Activated CD4-positive, alpha-beta T cell treated with anti-CD3 and anti-CD28 coated beads for 4 hours (primary cell): Measurements from ENCODE around the gene GPR151.
"Not testable (repeated sequence)": the region's sequence is repeated elsewhere in the genome, so short reads cannot be mapped to it uniquely, and the experiment has no call there.

Source experiments
- DNase-seq, 2 donors: peaks; one replicate each; pipeline ENCODE4 v3.0.0-alpha.2; 2020

Gene GPR151

GRCh38 chr5:146516151-146516475, at the start of gene GPR151:
Gene GPR151, minus strand, starts transcription at chr5:146516190. Its CDS starts 77 bp downstream, at chr5:146516113.
- DNase-seq, result no peak

DNA sequence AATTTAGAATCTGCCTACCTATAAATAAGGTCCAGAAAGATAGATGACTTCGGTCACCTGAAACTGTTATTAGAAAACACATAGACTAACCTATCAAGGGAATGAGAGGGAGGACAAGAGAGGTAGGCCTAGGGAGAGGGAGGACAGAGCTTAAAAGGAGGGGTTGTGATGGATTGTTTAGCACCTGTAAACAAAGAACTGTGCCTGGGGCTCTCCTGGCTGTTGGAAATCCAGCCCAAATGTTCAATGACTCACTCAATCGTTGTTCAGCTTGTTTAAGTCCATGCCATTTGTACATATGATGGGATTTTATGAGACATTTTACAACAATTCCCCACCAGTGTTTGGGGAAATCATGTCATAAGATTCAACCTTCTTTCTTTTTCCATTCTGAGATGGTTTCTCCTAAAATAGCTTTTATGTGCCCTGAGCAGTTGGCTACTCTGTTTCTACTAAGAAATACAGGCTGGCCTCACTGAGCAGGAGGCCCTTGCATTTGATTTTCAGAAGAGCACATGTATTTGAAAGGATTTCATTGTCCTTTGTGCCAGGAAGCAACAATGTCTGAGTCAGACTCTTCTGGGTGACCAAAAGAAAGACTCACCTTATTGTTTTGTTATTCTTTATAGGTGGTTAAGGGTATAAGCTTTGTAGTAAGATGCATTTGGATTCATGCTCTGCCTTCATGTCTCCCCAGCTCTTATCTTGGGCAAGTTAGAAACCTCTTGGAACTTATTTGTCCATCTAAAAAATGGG, 48.2 kb upstream of the GPR151 start:
- no peak for DNase-seq

DNA sequence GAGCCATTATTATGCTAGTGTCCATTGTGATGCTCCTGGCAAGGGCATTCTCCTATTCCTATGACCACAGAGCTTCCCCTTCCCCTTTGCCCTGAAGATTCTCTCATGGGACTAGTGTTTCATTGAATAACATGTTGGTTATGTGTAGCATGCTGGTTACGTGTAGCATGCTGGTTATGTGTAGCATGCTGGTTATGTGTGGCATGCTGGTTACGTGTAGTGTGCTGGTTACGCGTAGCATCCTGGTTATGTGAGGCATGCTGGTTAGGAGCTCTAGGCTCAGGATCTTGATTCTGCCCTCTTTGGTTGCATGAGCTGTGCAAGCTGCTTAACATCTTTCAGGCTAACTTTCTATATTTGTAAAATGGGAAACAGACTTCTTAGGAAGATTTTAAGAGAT, 46.5 kb upstream of the GPR151 start:
- no peak for DNase-seq

GRCh38 chr5:146561711-146562110, 45.7 kb upstream of the GPR151 start:
- no peak for DNase-seq

- DNase-seq, result no peak
Observed at GRCh38 chr5:146560205-146560812, 44.3 kb upstream of the GPR151 start.

GRCh38 chr5:146556884-146557283, 40.9 kb upstream of the GPR151 start:
- not testable (repeated sequence) for DNase-seq

DNA sequence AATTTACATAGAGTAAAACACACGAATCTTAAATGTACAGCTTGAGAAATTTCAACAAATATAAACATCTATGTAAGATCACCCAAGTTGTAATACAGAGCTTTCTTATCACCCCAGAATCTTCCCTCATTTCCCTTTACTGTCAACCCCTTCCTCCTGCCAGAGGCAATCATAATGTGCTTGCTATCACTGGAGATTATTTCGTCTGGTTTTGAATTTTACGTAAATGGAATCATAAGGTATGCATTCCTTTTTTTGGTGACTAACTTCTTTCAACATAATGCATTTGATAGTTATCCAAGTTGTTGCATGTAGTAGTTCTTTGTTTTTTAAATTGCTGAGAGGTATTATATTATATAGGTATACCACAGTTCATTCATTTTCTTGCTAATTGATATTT, 37.5 kb upstream of the GPR151 start:
- no peak for DNase-seq

GRCh38 chr5:146549615-146550014, 33.6 kb upstream of the GPR151 start:
- no peak for DNase-seq

- DNase-seq, result no peak
Observed at GRCh38 chr5:146548781-146549449, 32.9 kb upstream of the GPR151 start.

DNA sequence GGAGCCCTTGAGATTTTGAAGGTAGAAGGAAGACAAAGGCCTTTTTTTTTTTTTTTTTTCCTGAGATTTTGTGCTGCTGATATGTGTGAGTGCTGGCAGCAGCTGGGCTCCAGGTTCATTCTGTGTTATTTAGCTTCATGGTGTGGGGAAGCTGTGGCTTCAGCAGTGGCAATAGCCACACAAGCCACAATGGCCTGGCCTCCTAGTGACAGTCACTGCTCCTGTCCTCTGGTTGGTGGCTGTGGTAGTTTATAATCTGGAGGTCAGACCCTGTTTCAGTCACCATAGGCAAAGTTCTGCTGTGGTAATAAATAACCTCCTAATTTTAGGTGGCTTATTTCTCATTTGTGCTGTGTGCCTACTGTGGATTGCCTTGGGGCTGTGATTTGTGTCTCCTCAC, 28.2 kb upstream of the GPR151 start:
- DNase-seq, result no peak

DNA sequence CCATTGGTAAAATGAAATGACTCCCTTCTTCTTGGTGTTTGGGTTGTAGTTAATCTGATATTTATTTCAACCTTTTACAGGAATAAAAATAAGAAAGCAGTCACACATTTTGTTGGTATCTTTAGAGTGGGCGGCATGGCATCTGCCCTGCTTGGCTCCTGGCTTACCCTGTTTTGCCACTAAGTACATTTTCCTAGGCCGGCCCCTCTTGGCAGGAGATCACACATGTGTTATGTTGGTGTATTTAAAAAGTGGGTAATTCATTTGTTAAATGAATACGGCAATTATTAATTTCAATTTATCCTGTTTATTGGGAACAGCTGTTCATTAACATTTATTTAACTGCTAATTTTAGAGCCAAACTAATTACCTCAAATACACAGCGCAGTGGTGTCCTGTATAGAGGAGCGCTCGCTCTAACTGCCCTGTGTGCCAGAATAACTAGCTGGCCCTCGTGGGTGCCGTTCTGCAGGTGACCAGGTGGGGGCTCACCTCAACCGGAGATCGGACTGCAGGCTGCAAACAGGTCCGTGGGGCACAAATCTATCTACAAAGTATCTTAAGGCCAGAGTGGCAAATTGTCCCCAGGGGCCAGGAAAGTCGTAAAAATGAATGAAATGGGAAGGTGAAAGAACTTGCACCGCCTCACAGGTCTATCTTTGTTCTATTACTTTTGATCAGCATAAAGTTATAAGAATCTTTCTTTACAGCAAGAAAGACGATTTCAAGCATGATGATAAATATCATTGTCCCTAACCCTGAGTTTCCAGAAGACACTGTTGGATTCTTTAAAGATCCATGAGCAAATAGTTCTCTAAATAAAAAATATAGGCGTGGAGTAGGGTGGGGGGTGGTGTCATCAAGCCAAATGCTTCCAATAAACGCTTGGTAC, 26.2 kb upstream of the GPR151 start:
- DNase-seq, result peak; percentile 46 to 69

DNA sequence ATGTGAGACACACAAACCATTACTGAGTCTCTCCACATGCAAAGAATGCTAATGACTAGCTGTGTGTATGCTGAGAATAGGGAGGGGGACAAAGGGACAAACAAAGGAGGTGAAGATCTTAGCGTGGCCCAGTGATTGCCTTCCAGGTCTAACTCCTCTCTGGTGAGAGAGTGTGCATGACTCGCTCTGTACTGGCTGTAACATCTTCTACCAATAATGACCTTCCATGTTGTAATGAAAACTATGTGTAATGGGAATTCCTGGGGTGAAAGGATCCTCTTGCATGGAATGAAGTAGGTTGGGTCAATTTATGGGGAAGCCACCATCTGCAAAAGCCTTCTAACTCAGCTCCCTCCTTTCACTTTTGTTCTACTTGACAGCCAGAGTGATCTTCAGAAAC, 24.4 kb upstream of the GPR151 start:
- no peak for DNase-seq

GRCh38 chr5:146539973-146540372, 24.0 kb upstream of the GPR151 start:
- DNase-seq, result no peak

DNA sequence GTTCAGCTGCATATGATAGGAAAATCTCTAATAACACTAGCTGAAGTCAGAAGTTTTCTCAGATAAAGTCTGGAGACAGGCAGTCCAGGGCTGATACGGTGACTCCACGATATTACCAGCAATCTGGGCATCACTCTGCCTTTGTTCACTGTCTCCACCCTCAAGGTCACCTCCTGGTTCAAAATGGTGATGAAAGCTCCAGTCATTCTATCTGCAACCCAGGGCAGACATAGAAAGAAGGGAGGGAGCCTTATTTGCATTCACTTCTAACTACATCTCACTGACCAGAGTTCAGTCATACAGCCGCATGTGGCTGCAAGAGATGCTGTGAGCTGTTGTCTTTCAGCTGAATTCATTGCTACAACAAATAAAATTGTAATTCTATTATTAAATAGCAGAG, 22.4 kb upstream of the GPR151 start:
- no peak for DNase-seq

DNA sequence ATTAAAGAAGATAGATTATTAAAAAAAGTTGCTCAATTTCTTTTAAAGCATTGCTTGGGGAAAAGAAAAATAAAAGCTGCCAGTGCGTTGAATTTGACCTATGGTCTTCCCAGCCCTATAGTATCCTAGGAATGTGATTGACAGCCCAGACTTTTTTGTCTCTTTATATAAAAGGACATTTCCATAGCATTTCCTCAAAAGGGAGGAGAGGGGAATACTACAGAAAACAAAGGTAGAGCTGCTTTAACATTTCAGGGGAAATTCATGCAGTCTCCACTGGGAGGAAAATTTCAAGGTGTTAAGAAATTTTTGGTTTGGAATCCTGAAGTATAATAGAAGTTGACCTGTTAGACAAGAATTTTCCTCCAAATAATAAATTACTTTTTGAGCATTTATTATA, 17.9 kb upstream of the GPR151 start:
- no peak for DNase-seq

GRCh38 chr5:146533260-146533857, 17.4 kb upstream of the GPR151 start:
- peak; percentile 69 to 78 for DNase-seq

- DNase-seq, result no peak
Observed at GRCh38 chr5:146529984-146530383, 14.0 kb upstream of the GPR151 start.

- no peak for DNase-seq
Observed at GRCh38 chr5:146528236-146528635, 12.2 kb upstream of the GPR151 start.

GRCh38 chr5:146527785-146528184, 11.8 kb upstream of the GPR151 start:
- no peak for DNase-seq

GRCh38 chr5:146523698-146524097, 7.7 kb upstream of the GPR151 start:
- no peak for DNase-seq

- DNase-seq, result no peak
Observed at GRCh38 chr5:146521403-146522106, 5.6 kb upstream of the GPR151 start.

DNA sequence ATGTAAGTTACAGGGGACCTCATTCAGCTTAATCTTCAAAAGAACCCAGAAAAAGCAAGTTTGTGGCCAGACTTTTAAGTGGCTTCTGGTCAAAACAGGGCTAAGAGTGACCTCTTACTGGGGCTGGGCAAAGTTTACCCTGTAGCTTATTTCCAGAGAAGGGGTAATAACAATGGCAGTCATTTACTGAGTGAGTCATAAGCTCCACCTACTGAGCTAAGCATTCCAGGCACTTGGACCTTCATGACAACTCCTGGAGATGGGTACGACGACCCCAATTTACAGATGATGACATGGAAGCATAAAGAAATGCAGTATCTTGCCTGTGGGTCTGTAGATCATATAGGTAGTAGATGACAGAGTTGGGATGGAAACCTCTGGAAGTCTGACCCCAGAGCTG, 4.7 kb upstream of the GPR151 start:
- no peak for DNase-seq
